Neuronal stem cell (in vitro differentiated cells): Measurements from ENCODE around the gene MYO3B.

ENCODE experiments used
- DNase-seq: peaks from one replicate; pipeline ENCODE4 v3.0.0-alpha.2; 2013; ENCODE audit warnings: low spot score
- H2AFZ ChIP-seq: one replicate; pipeline ENCODE4 v1.6.1; 2013; ENCODE audit warnings: mild to moderate bottlenecking, low read length, inconsistent platforms
- H2AK5ac ChIP-seq: 2 replicates; pipeline ENCODE4 v1.6.1; 2013; ENCODE audit warnings: low read depth, mild to moderate bottlenecking, inconsistent platforms, low read length, moderate library complexity, mixed read lengths
- H2BK120ac ChIP-seq: 2 replicates; pipeline ENCODE4 v1.6.1; 2013; ENCODE audit warnings: low read depth, mild to moderate bottlenecking, inconsistent platforms, low read length, moderate library complexity, mixed read lengths
- H2BK12ac ChIP-seq: one replicate; pipeline ENCODE4 v1.6.1; 2013; ENCODE audit warnings: low read length, inconsistent platforms
- H2BK15ac ChIP-seq: 2 replicates; pipeline ENCODE4 v1.6.1; 2013; ENCODE audit warnings: mild to moderate bottlenecking, low read length, inconsistent platforms, mixed read lengths
- H2BK5ac ChIP-seq: one replicate; pipeline ENCODE4 v1.6.1; 2013; ENCODE audit warnings: inconsistent platforms, mild to moderate bottlenecking, low read length, moderate library complexity
- H3K14ac ChIP-seq: one replicate; pipeline ENCODE4 v1.6.1; 2013; ENCODE audit warnings: low read length, inconsistent platforms
- H3K18ac ChIP-seq: 2 replicates; pipeline ENCODE4 v1.6.1; 2013; ENCODE audit warnings: low read length, inconsistent platforms
- H3K23ac ChIP-seq: 2 replicates; pipeline ENCODE4 v1.6.1; 2013; ENCODE audit warnings: low read depth, mild to moderate bottlenecking, mixed read lengths, low read length, inconsistent platforms; ENCODE audit not compliant: poor library complexity
- H3K27ac ChIP-seq: replicated peaks from 3 replicates; pipeline ENCODE4 v1.5.1; 2013; ENCODE audit warnings: low read length, inconsistent platforms
- H3K27me3 ChIP-seq, 3 experiments: 2 replicates each; pipeline ENCODE4 v1.6.1; 2013; ENCODE audit warnings: low read length in 3 of 3, mild to moderate bottlenecking in 2 of 3, inconsistent platforms in 1 of 3, low read depth in 1 of 3, mixed read lengths in 1 of 3, moderate library complexity in 1 of 3; ENCODE audit not compliant: control insufficient read depth in 3 of 3, insufficient read depth in 3 of 3
- H3K36me3 ChIP-seq, 2 donors: replicated peaks in 1 of 2; 2 replicates each; pipeline ENCODE4 v1.6.1; 2013; ENCODE audit warnings: low read length in 2 of 2; ENCODE audit not compliant: control insufficient read depth in 2 of 2, insufficient read depth in 2 of 2
- H3K4ac ChIP-seq: 2 replicates; pipeline ENCODE4 v1.6.1; 2013; ENCODE audit warnings: inconsistent platforms, mild to moderate bottlenecking, low read length, moderate library complexity
- H3K4me1 ChIP-seq, 2 donors: 1 replicate in 1 of 2; 2 replicates in 1 of 2; pipeline ENCODE4 v1.6.1; 2013; ENCODE audit warnings: low read length in 2 of 2, low read depth in 1 of 2; ENCODE audit not compliant: control insufficient read depth in 2 of 2, insufficient read depth in 1 of 2
- H3K4me2 ChIP-seq: one replicate; pipeline ENCODE4 v1.6.1; 2013; ENCODE audit warnings: mild to moderate bottlenecking, low read length, inconsistent platforms; ENCODE audit not compliant: insufficient read depth, poor library complexity, severe bottlenecking
- H3K4me3 ChIP-seq, 2 donors: 2 replicates each; pipeline ENCODE4 v1.5.1; 2013; ENCODE audit warnings: low read length in 2 of 2, mild to moderate bottlenecking in 2 of 2, inconsistent platforms in 1 of 2, moderate library complexity in 1 of 2
- H3K79me1 ChIP-seq: one replicate; pipeline ENCODE4 v1.6.1; 2013; ENCODE audit warnings: low read depth, mild to moderate bottlenecking, inconsistent platforms, low read length, moderate library complexity
- H3K9ac ChIP-seq: one replicate; pipeline ENCODE4 v1.6.1; 2013; ENCODE audit warnings: mild to moderate bottlenecking, low read depth, low read length, inconsistent platforms; ENCODE audit not compliant: poor library complexity
- H3K9me3 ChIP-seq, 2 donors: replicated peaks in 1 of 2; 2 replicates each; pipeline versions ENCODE3 to v1.6.1; 2013; ENCODE audit warnings: low read length in 2 of 2, mild to moderate bottlenecking in 2 of 2, inconsistent platforms in 1 of 2, low read depth in 1 of 2, mixed read lengths in 1 of 2, moderate library complexity in 1 of 2; ENCODE audit not compliant: control insufficient read depth in 2 of 2, insufficient read depth in 1 of 2
- H4K8ac ChIP-seq: one replicate; pipeline ENCODE4 v1.6.1; 2013; ENCODE audit warnings: low read depth, mild to moderate bottlenecking, inconsistent platforms, low read length, moderate library complexity
- H4K91ac ChIP-seq: one replicate; pipeline ENCODE4 v1.6.1; 2013; ENCODE audit warnings: low read length, low read depth, mild to moderate bottlenecking, inconsistent platforms; ENCODE audit not compliant: poor library complexity
- WGBS, 2 donors: extraction: QIAGEN DNeasy Blood & Tissue Kit; methylation state at CpG; one replicate each; pipeline ENCODE4 v1.1.7; 2013; ENCODE audit warnings: missing lambda C conversion rate in 2 of 2, mixed read lengths in 1 of 2; ENCODE audit not compliant: insufficient read length in 2 of 2, insufficient replicate concordance in 1 of 2; ENCODE audit errors: extremely low coverage in 2 of 2; 5-methylcytosine and 5-hydroxymethylcytosine counted together

The MYO3B gene

GRCh38 chr2:170320948-170321347, 143.0 kb downstream of the MYO3B start:
- Histone ChIP-seq H3K4me2 (no peak overlapping the region), H2AFZ (no peak overlapping the region), H3K14ac (no peak overlapping the region), H3K79me1 (no peaks in the 10 kb centered on the region), H2BK12ac (no peak overlapping the region), H2BK15ac (no peak overlapping the region), H3K18ac (no peak overlapping the region), H3K4me1 (peaks cover 2 to 14% of the 10 kb centered on the region in 2 donors), H3K4me3 (no peak overlapping the region), H3K36me3 (no peaks in the 10 kb centered on the region), H4K91ac (no peak overlapping the region), H3K4ac (no peak overlapping the region), H3K9me3 (peaks cover 2 to 21% of the 10 kb centered on the region in 2 donors), H3K27me3 (no peaks in the 10 kb centered on the region), H3K27ac (no peak overlapping the region), H4K8ac (no peak overlapping the region), H3K23ac (no peak overlapping the region), H3K9ac (no peak overlapping the region), H2AK5ac (no peak overlapping the region), H2BK5ac (no peak overlapping the region), H2BK120ac (no peak overlapping the region)
- no CpG with 5 or more reads among the region's 3 CpGs for WGBS, 2 donors
- DNase-seq, result no peak

GRCh38 chr2:170321526-170321925, 143.6 kb downstream of the MYO3B start:
- peaks cover 2 to 14% of the 10 kb centered on the region in 2 donors for H3K4me1 ChIP-seq
- no peak overlapping the region for H3K4ac ChIP-seq
- no peaks in the 10 kb centered on the region for H3K79me1 ChIP-seq
- H3K27me3 ChIP-seq, result no peaks in the 10 kb centered on the region
- H3K23ac ChIP-seq, result no peak overlapping the region
- H3K9me3 ChIP-seq, result peaks cover 2 to 21% of the 10 kb centered on the region in 2 donors
- H3K27ac ChIP-seq, result no peak overlapping the region
- H2BK15ac ChIP-seq, result no peak overlapping the region
- no peak overlapping the region for H4K8ac ChIP-seq
- no peak overlapping the region for H2BK120ac ChIP-seq
- no peak overlapping the region for H2AFZ ChIP-seq
- WGBS, 2 donors, result no CpG with 5 or more reads among the region's 3 CpGs
- no peak for DNase-seq
- no peak overlapping the region for H3K4me2 ChIP-seq
- H2BK12ac ChIP-seq, result no peak overlapping the region
- no peak overlapping the region for H4K91ac ChIP-seq
- H2AK5ac ChIP-seq, result no peak overlapping the region
- no peak overlapping the region for H3K4me3 ChIP-seq
- no peak overlapping the region for H2BK5ac ChIP-seq
- H3K36me3 ChIP-seq, result no peaks in the 10 kb centered on the region
- no peak overlapping the region for H3K18ac ChIP-seq
- no peak overlapping the region for H3K14ac ChIP-seq
- H3K9ac ChIP-seq, result no peak overlapping the region

- Histone ChIP-seq H2AFZ (peak overlapping the region; percentile 6), H3K27ac (no peak overlapping the region), H3K4me2 (no peak overlapping the region), H4K8ac (no peak overlapping the region), H2BK15ac (peak overlapping the region; percentile 55), H3K14ac (no peak overlapping the region), H3K4me1 (peaks cover 2 to 14% of the 10 kb centered on the region in 2 donors), H3K4me3 (no peak overlapping the region), H3K4ac (no peak overlapping the region), H2BK5ac (no peak overlapping the region), H3K79me1 (no peaks in the 10 kb centered on the region), H3K18ac (peak overlapping the region; percentile 36), H3K23ac (no peak overlapping the region), H2AK5ac (no peak overlapping the region), H3K36me3 (no peaks in the 10 kb centered on the region), H2BK12ac (no peak overlapping the region), H3K9ac (no peak overlapping the region), H3K27me3 (no peaks in the 10 kb centered on the region), H3K9me3 (peaks cover 2 to 21% of the 10 kb centered on the region in 2 donors), H4K91ac (no peak overlapping the region), H2BK120ac (no peak overlapping the region)
- WGBS, 2 donors, result no CpG with 5 or more reads among the region's 7 CpGs
- no peak for DNase-seq
Measured at GRCh38 chr2:170322140-170322766, 144.3 kb downstream of the MYO3B start.

GRCh38 chr2:170323743-170324142, 145.8 kb downstream of the MYO3B start:
- no peak overlapping the region for H2BK5ac ChIP-seq
- peaks cover 2 to 14% of the 10 kb centered on the region in 2 donors for H3K4me1 ChIP-seq
- H3K36me3 ChIP-seq, result no peaks in the 10 kb centered on the region
- no peak overlapping the region for H3K14ac ChIP-seq
- H3K4me3 ChIP-seq, result no peak overlapping the region
- H2AFZ ChIP-seq, result no peak overlapping the region
- no peak overlapping the region for H3K4ac ChIP-seq
- H2BK120ac ChIP-seq, result no peak overlapping the region
- peaks cover 2 to 17% of the 10 kb centered on the region in 2 donors for H3K9me3 ChIP-seq
- H3K4me2 ChIP-seq, result no peak overlapping the region
- H3K27me3 ChIP-seq, result no peaks in the 10 kb centered on the region
- H4K8ac ChIP-seq, result no peak overlapping the region
- H2BK15ac ChIP-seq, result no peak overlapping the region
- H3K27ac ChIP-seq, result no peak overlapping the region
- no CpG with 5 or more reads among the region's 4 CpGs for WGBS, 2 donors
- H2AK5ac ChIP-seq, result no peak overlapping the region
- no peak overlapping the region for H3K9ac ChIP-seq
- no peak overlapping the region for H2BK12ac ChIP-seq
- no peaks in the 10 kb centered on the region for H3K79me1 ChIP-seq
- DNase-seq, result no peak
- no peak overlapping the region for H3K23ac ChIP-seq
- H3K18ac ChIP-seq, result no peak overlapping the region
- no peak overlapping the region for H4K91ac ChIP-seq
